Neural cell (in vitro differentiated cells): ENCODE measurements around the gene SOAT2. TPM values are rescaled to one million over a fixed set of nuclear protein-coding genes. Genes with fewer than 3 reads are reported as not detected.

Source experiments
- H2AFZ ChIP-seq: fragments of 200-600, 300-800 bp; sonication (generic), shearing (Covaris generic); 2 replicates; pipeline ENCODE4 v1.6.0; 2014; ENCODE audit warnings: low read depth, mild to moderate bottlenecking, antibody characterized with exemption, low read length, moderate library complexity
- H3F3A ChIP-seq: fragments of 200-600 bp; shearing (Covaris generic); 2 replicates; pipeline ENCODE4 v1.6.1; 2016; ENCODE audit warnings: mild to moderate bottlenecking, moderate library complexity, mixed read lengths, antibody characterized with exemption, low read length; ENCODE audit not compliant: insufficient read depth, poor library complexity, severe bottlenecking
- H3K27ac ChIP-seq: fragments of 200-600, 300-800 bp; sonication (generic), shearing (Covaris generic); 2 replicates; pipeline ENCODE4 v1.5.1; 2014; ENCODE audit warnings: mild to moderate bottlenecking, low read length, moderate library complexity
- H3K27me3 ChIP-seq: fragments of 300-800, 200-600 bp; sonication (generic), shearing (Covaris generic); 2 replicates; pipeline ENCODE4 v1.6.0; 2014; ENCODE audit warnings: mild to moderate bottlenecking, low read depth, low read length, moderate library complexity; ENCODE audit not compliant: insufficient read depth
- H3K36me3 ChIP-seq: fragments of 300-800, 200-600 bp; sonication (generic), shearing (Covaris generic); 2 replicates; pipeline ENCODE4 v1.5.1; 2014; ENCODE audit warnings: mild to moderate bottlenecking, antibody characterized with exemption, low read length, moderate library complexity; ENCODE audit not compliant: insufficient read depth
- H3K4me2 ChIP-seq: fragments of 300-800, 200-600 bp; sonication (generic), shearing (Covaris generic); 2 replicates; pipeline ENCODE4 v1.6.0; 2014; ENCODE audit warnings: mild to moderate bottlenecking, low read length
- H3K4me3 ChIP-seq: fragments of 300-800, 200-600 bp; sonication (generic), shearing (Covaris generic); 2 replicates; pipeline ENCODE4 v1.5.1; 2014; ENCODE audit warnings: mild to moderate bottlenecking, low read length, moderate library complexity
- H3K79me2 ChIP-seq: fragments of 200-600 bp; shearing (Covaris generic); replicated peaks from 2 replicates; pipeline ENCODE4 v1.6.0; 2014; ENCODE audit warnings: mild to moderate bottlenecking, low read length, moderate library complexity; ENCODE audit not compliant: insufficient read depth
- H3K9ac ChIP-seq: fragments of 300-800, 200-600 bp; sonication (generic), shearing (Covaris generic); 2 replicates; pipeline ENCODE4 v1.6.1; 2016; ENCODE audit warnings: mild to moderate bottlenecking, low read length, mixed read lengths
- H3K9me2 ChIP-seq: fragments of 200-600 bp; shearing (Covaris generic); 2 replicates; pipeline ENCODE4 v1.6.1; 2016; ENCODE audit warnings: mild to moderate bottlenecking, low read length, mixed read lengths; ENCODE audit not compliant: insufficient read depth
- H3K9me3 ChIP-seq: fragments of 200-600, 300-800 bp; sonication (generic), shearing (Covaris generic); 2 replicates; pipeline ENCODE4 v1.6.1; 2016; ENCODE audit warnings: mild to moderate bottlenecking, mixed run types, low read length, moderate library complexity, mixed read lengths
- H4K20me1 ChIP-seq: fragments of 200-600 bp; shearing (Covaris generic); 2 replicates; pipeline ENCODE4 v1.6.1; 2016; ENCODE audit warnings: mild to moderate bottlenecking, mixed run types; ENCODE audit not compliant: insufficient read depth
- EP300 ChIP-seq: fragments of 450-650 bp; conservative IDR thresholded peaks from 2 replicates; pipeline ENCODE4 v1.6.1; 2014; ENCODE audit warnings: antibody characterized with exemption, mild to moderate bottlenecking, moderate library complexity; ENCODE audit not compliant: poor library complexity, severe bottlenecking
- EZH2 ChIP-seq: fragments of 200-600, 300-800 bp; shearing (Covaris generic), sonication (generic); IDR thresholded peaks from 2 replicates; pipeline ENCODE4 v1.6.1; 2014; ENCODE audit warnings: antibody characterized with exemption, low read length, borderline replicate concordance, mild to moderate bottlenecking; ENCODE audit not compliant: insufficient read depth, poor library complexity, severe bottlenecking
- MXI1 ChIP-seq: fragments of 450-650 bp; conservative IDR thresholded peaks from 2 replicates; pipeline ENCODE4 v1.6.1; 2014; ENCODE audit warnings: antibody characterized with exemption, mild to moderate bottlenecking; ENCODE audit not compliant: poor library complexity, severe bottlenecking
- POLR2AphosphoS5 ChIP-seq: IDR thresholded peaks from 2 replicates; pipeline ENCODE4 v1.6.1; 2012
- RAD21 ChIP-seq: fragments of 450-650 bp; conservative IDR thresholded peaks from 2 replicates; pipeline ENCODE4 v1.6.1; 2014; ENCODE audit warnings: antibody characterized with exemption, mild to moderate bottlenecking, moderate library complexity
- SMC3 ChIP-seq: fragments of 450-650 bp; conservative IDR thresholded peaks from 2 replicates; pipeline ENCODE4 v1.6.1; 2014; ENCODE audit warnings: antibody characterized with exemption, mild to moderate bottlenecking, moderate library complexity; ENCODE audit not compliant: poor library complexity
- TAF1 ChIP-seq: IDR thresholded peaks from 2 replicates; pipeline ENCODE4 v1.6.1; 2012; ENCODE audit warnings: low read depth
- polyA plus RNA-seq: library from polyadenylated mRNA; depleted of rRNA; stranded (reverse); fragments of >200 nt; gene quantifications from 2 replicates; pipeline ENCODE4 v1.2.3, GENCODE V29; 2014
- TF ChIP-seq, protein P1 (sequence below): IDR thresholded peaks from 2 replicates; pipeline ENCODE4 v1.6.1; 2012; ENCODE audit warnings: borderline replicate concordance
- TF ChIP-seq, protein P2 (sequence below): fragments of 450-650 bp; IDR thresholded peaks from 2 replicates; pipeline ENCODE4 v1.5.1; 2014; ENCODE audit warnings: antibody characterized with exemption, mild to moderate bottlenecking, moderate library complexity; ENCODE audit not compliant: poor library complexity, severe bottlenecking

SOAT2 gene
- polyA plus RNA-seq, 1 donor from 2014 or later = not detected

DNA sequence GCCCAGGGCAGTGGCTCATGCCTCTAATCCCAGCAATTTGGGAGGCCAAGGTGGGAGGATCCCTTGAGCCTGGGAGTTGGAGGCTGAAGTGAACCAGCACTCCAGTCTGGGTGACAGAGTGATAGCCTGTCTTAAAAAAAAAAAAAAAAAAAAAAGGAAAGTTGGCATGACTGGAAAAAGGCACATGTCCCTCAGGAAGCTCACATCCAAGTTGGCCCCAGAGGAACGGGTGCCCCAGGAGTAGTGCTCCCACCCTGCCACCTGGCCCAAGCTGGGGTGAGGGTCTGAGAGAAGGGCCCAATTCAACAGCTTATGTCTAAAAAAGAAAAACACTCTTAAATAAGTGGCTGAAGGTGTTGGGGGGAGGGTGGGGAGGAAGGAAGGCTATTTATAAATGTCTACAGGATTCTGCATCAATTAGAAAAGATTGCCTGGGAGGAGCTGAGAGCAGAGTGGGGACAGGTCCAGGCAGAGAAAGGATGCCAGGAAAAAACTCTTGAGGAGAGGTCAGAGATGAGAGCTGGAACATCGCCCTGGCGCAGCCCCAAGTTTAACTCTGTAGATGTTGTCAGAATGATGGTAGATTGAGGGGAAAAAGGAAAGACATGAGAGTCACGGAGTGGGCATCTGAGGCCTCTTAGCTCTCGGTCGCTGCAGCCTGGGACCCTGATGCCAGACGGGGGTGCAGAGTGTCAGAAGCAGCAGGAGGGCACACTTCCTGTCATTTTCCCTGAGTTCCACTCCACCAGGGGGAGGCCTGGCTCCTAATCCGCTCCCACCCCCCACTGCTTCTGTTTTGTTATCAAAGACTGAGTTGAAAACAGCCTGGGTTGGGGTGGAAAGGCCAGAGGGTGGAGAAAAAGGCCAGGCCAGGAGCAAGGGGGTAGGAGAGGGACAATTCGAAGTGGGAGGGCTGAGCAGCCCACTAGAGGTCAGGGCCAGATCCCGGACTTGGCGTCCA is 31.4 kb upstream of the SOAT2 start:
- Histone ChIP-seq H4K20me1 (no peaks in the 10 kb centered on the region), H3K9ac (no peak overlapping the region), H3K9me2 (no peaks in the 10 kb centered on the region), H3K79me2 (no peaks in the 10 kb centered on the region), H3K36me3 (peaks cover 5% of the 10 kb centered on the region), H3F3A (no peaks in the 10 kb centered on the region), H3K27ac (no peak overlapping the region), H3K4me3 (no peak overlapping the region), H3K27me3 (no peaks in the 10 kb centered on the region), H2AFZ (no peak overlapping the region), H3K4me2 (no peak overlapping the region), H3K9me3 (no peaks in the 10 kb centered on the region)
- TF ChIP-seq EP300 (no peak), TAF1 (no peak), EZH2 (no peak), POLR2AphosphoS5 (no peak), SMC3 (no peak), MXI1 (no peak), RAD21 (no peak)
- TF ChIP-seq, protein P1, sequence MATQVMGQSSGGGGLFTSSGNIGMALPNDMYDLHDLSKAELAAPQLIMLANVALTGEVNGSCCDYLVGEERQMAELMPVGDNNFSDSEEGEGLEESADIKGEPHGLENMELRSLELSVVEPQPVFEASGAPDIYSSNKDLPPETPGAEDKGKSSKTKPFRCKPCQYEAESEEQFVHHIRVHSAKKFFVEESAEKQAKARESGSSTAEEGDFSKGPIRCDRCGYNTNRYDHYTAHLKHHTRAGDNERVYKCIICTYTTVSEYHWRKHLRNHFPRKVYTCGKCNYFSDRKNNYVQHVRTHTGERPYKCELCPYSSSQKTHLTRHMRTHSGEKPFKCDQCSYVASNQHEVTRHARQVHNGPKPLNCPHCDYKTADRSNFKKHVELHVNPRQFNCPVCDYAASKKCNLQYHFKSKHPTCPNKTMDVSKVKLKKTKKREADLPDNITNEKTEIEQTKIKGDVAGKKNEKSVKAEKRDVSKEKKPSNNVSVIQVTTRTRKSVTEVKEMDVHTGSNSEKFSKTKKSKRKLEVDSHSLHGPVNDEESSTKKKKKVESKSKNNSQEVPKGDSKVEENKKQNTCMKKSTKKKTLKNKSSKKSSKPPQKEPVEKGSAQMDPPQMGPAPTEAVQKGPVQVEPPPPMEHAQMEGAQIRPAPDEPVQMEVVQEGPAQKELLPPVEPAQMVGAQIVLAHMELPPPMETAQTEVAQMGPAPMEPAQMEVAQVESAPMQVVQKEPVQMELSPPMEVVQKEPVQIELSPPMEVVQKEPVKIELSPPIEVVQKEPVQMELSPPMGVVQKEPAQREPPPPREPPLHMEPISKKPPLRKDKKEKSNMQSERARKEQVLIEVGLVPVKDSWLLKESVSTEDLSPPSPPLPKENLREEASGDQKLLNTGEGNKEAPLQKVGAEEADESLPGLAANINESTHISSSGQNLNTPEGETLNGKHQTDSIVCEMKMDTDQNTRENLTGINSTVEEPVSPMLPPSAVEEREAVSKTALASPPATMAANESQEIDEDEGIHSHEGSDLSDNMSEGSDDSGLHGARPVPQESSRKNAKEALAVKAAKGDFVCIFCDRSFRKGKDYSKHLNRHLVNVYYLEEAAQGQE = no peak
- TF ChIP-seq, protein P2, sequence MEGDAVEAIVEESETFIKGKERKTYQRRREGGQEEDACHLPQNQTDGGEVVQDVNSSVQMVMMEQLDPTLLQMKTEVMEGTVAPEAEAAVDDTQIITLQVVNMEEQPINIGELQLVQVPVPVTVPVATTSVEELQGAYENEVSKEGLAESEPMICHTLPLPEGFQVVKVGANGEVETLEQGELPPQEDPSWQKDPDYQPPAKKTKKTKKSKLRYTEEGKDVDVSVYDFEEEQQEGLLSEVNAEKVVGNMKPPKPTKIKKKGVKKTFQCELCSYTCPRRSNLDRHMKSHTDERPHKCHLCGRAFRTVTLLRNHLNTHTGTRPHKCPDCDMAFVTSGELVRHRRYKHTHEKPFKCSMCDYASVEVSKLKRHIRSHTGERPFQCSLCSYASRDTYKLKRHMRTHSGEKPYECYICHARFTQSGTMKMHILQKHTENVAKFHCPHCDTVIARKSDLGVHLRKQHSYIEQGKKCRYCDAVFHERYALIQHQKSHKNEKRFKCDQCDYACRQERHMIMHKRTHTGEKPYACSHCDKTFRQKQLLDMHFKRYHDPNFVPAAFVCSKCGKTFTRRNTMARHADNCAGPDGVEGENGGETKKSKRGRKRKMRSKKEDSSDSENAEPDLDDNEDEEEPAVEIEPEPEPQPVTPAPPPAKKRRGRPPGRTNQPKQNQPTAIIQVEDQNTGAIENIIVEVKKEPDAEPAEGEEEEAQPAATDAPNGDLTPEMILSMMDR = no peak

DNA sequence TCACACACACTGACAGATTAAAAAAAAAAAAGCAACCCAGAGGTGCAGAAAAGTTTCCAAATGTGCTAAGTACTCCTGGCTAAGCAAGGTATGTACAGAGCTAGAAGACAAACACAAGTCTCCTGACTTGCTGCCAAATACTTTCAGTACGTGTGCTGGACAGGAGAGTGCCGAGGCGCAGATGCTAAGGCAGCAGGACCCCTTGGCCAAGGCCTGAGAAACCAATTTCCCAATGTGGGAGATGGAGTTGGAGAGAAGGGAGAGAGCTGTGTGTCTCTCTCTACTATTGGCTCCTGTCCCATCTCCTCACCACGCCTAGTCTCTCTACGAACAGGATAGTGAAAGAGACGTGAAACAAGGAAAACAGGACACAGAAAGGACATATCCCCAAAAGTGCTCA is 29.4 kb upstream of the SOAT2 start:
- Histone ChIP-seq H3K9ac (no peak overlapping the region), H3K36me3 (peaks cover 5% of the 10 kb centered on the region), H3K9me2 (no peaks in the 10 kb centered on the region), H3K4me3 (no peak overlapping the region), H3K27me3 (no peaks in the 10 kb centered on the region), H2AFZ (no peak overlapping the region), H3K27ac (no peak overlapping the region), H3F3A (no peaks in the 10 kb centered on the region), H3K9me3 (no peaks in the 10 kb centered on the region), H3K4me2 (no peak overlapping the region), H3K79me2 (peaks cover 12% of the 10 kb centered on the region), H4K20me1 (no peaks in the 10 kb centered on the region)
- TF ChIP-seq RAD21 = no peak
- TF ChIP-seq EZH2 = no peak
- TF ChIP-seq, protein P1 = no peak
